ENCODE data around the gene TIMM10. TPM values are rescaled to one million over a fixed set of nuclear protein-coding genes. Genes with fewer than 3 reads are reported as not detected.
"Not testable (repeated sequence)": the region's sequence is repeated elsewhere in the genome, so short reads cannot be mapped to it uniquely, and the experiment has no call there.

Gene TIMM10
- total RNA-seq, 2 experiments from 2014 or later: 82.4 to 86.1 TPM

DNA sequence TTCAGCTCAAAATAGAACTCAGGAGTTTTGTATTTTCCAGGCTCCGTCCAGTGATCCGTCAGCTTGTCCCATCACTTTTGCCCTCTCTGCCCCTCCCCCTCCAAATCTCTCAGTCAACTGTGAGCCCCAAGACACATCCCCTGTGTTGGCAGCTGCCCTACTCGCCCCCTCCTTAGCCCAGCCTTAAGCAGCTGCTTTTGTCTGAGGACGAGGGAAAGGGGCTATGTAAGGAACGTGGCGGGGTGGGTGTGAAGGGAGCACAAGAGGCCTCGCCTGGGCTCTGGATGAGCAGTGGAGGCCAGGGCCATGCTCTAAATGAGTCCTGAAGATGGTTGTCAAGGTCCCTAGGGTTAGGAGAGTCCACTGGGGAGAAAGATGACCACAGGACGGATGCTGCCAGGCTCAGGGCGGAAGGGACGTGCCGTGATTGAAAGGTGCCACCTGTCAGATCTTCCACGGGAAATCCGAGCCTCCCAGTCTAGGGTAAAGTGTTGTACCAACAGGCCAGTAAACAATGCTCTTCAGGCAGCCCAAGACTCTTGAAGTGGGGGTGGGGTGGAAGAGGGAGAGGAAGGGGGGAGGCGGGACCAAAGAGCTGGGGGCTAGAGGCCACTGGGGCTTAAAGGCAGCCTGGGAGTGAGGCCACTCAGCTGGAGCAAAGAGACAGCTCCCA, 6.5 kb upstream of the TIMM10 start, which contains the start of gene SMTNL1:
TSS of gene SMTNL1 (plus strand) at position 649 of the 673 bp plus-strand sequence. CDS start 5,048 bp downstream, outside the sequence.
- POLR2A ChIA-PET: interaction anchor here (1.1 kb wide), 1 partner anchor 212 kb away, joined by 3 read pairs; the partner anchor contains the start of gene TNKS1BP1
- H3K27ac Mint-ChIP-seq: no peak within 1 kb of the TSS
- no peak for DNase-seq
- CTCF ChIA-PET: interaction anchor here (1.4 kb wide), 1 partner anchor 78 kb away, joined by 5 read pairs; no protein-coding TSS in a partner anchor
- H3K9me3 Mint-ChIP-seq: no peaks in the 10 kb centered on the region
- H3K36me3 Mint-ChIP-seq (ENCODE audit: low read depth): peaks cover 17% of the 10 kb centered on the region
- H3K27me3 Mint-ChIP-seq: no peaks in the 10 kb centered on the region
- no peak within 1 kb of the TSS for H3K4me3 Mint-ChIP-seq
- H3K4me1 Mint-ChIP-seq: peaks cover 5% of the 10 kb centered on the region

- not testable (repeated sequence) for DNase-seq, H3K27ac Mint-ChIP-seq, H3K27me3 Mint-ChIP-seq, H3K4me3 Mint-ChIP-seq, H3K9me3 Mint-ChIP-seq
- POLR2A ChIA-PET: interaction anchor here (1.4 kb wide), 1 partner anchor 12 kb away, joined by 4 read pairs; no protein-coding TSS in a partner anchor
- CTCF ChIA-PET: interaction anchor here (1.1 to 1.6 kb wide), 4 partner anchors 34 to 77 kb away, joined by 3 to 6 read pairs (median 4); partner anchors contain the start of genes RTN4RL2 and UBE2L6
- Mint-ChIP-seq H3K36me3 (ENCODE audit: low read depth) (peaks cover 11% of the 10 kb centered on the region), H3K4me1 (peaks cover 25% of the 10 kb centered on the region)
These were observed 3.9 kb upstream of the TIMM10 start for GRCh38 chr11:57534449-57534848.

DNA sequence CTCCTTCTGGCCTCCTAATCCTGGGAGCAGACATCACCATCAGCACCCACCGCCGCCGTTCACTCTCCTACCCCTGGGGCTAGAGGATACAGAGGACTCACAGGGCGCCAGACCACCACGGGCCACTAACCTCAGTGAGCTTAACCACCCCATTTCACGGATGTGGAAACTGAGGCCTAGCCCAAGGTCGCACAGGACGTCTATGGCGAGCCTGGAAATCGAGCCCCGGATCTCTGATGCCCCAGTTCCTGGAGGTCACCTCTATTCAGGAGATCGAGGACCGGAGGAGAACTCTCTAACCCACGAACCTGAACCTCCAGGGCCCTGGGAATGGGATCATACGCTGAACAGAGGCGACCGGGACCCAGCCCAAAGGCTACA, 349 bp downstream of the TIMM10 start:
- DNase-seq: no peak
- ChIA-PET POLR2A (interaction anchor here (0.9 to 8.1 kb wide), 7 partner anchors 14 to 211 kb away, joined by 3 to 58 read pairs (median 7); partner anchors contain the start of genes SELENOH, SLC43A1 and UBE2L6), CTCF (interaction anchor here (1.0 to 10.9 kb wide), 12 partner anchors 10 to 271 kb away, joined by 3 to 296 read pairs (median 8); partner anchors contain the start of genes RTN4RL2, SLC43A1 and UBE2L6)
- H3K4me3 Mint-ChIP-seq: peak overlapping the region; percentile 84
- peak overlapping the region; percentile 90 for H3K27ac Mint-ChIP-seq
- peaks cover 26% of the 10 kb centered on the region for H3K36me3 Mint-ChIP-seq (ENCODE audit: low read depth)
- no peaks in the 10 kb centered on the region for H3K27me3 Mint-ChIP-seq
- H3K4me1 Mint-ChIP-seq: peaks cover 44% of the 10 kb centered on the region
- H3K9me3 Mint-ChIP-seq: no peaks in the 10 kb centered on the region

DNA sequence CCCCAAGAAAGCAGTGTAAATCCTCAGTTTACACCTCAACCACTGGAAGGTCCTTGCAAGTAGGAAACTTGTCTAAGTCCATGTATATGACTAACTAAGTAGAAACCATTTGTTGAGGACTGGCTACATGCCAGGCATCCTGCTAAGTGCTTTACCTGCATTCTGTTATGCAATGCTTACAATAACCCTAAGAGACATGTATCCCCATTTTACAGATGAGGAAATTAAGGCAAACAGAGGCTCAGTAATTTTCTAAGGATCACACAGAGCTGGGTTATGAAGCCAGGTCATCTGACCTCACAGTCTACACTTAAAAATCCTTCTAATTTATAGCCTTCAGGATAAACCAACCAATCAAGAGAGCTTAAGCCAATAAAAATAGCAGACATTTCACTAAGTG, 1.5 kb downstream of the TIMM10 start:
- H3K4me3 Mint-ChIP-seq: no peak overlapping the region

DNA sequence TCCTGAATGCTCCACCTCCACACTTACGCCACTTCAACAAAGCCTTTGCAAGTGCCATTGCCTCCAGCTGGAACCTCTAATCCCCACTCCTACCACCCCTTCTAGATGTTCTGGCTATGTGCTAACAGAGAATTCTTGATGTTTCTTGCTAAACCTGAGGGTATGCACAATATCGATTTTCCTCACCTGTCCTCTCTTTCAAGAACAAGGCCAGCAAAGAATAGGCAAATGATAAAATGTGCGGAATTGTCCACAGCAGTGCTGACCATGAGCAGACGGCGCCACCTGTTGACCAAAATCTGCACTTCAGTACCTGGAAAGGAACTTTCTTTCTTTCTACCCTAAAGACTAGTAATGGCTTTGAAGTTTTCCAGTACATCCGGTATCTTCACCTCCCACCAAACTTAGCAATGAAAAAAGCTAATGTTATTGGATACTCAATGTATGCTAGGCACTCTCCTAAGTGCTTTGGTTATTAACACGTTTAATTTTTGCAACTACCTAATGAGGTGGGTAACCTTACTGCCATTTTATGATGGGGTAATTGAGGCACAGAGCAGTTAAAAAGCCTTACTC, 3.4 kb downstream of the TIMM10 start:
- Mint-ChIP-seq H3K27ac (peak overlapping the region; percentile 28), H3K36me3 (ENCODE audit: low read depth) (peaks cover 27% of the 10 kb centered on the region), H3K4me1 (peaks cover 43% of the 10 kb centered on the region), H3K4me3 (no peak overlapping the region), H3K9me3 (no peaks in the 10 kb centered on the region), H3K27me3 (no peaks in the 10 kb centered on the region)
- ChIA-PET CTCF (interaction anchor here (0.7 to 10.9 kb wide), 21 partner anchors 11 to 274 kb away, joined by 3 to 296 read pairs (median 6); partner anchors contain the start of genes RTN4RL2, SLC43A1 and UBE2L6), POLR2A (interaction anchor here (1.1 to 8.1 kb wide), 3 partner anchors 11 to 36 kb away, joined by 3 to 58 read pairs (median 14); partner anchors contain the start of gene SLC43A1)
- DNase-seq: peak; percentile 74

More for the DNA sequence above, 1.5 kb downstream of the TIMM10 start:
- DNase-seq: no peak
- H3K4me1 Mint-ChIP-seq: peaks cover 46% of the 10 kb centered on the region
- ChIA-PET POLR2A (interaction anchor here (1.6 to 8.1 kb wide), 4 partner anchors 13 to 213 kb away, joined by 5 to 58 read pairs (median 8); partner anchors contain the start of genes SELENOH and SLC43A1), CTCF (interaction anchor here (0.8 to 10.9 kb wide), 11 partner anchors 8 to 185 kb away, joined by 3 to 296 read pairs (median 11); partner anchors contain the start of genes RTN4RL2, SLC43A1 and UBE2L6)
- peaks cover 31% of the 10 kb centered on the region for H3K36me3 Mint-ChIP-seq (ENCODE audit: low read depth)
- H3K27ac Mint-ChIP-seq: peak overlapping the region; percentile 14
- no peaks in the 10 kb centered on the region for H3K9me3 Mint-ChIP-seq
- no peaks in the 10 kb centered on the region for H3K27me3 Mint-ChIP-seq

GRCh38 chr11:57523419-57523818, 7.1 kb downstream of the TIMM10 start:
- no peaks in the 10 kb centered on the region for H3K9me3 Mint-ChIP-seq
- peaks cover 21% of the 10 kb centered on the region for H3K36me3 Mint-ChIP-seq (ENCODE audit: low read depth)
- H3K27ac Mint-ChIP-seq: no peak overlapping the region

GRCh38 chr11:57521116-57521515, 9.4 kb downstream of the TIMM10 start:
- no peak overlapping the region for H3K4me3 Mint-ChIP-seq
- H3K36me3 Mint-ChIP-seq (ENCODE audit: low read depth): peaks cover 5% of the 10 kb centered on the region
- ChIA-PET POLR2A (interaction anchor here (1.2 kb wide), 1 partner anchor 30 kb away, joined by 3 read pairs; no protein-coding TSS in a partner anchor), CTCF (interaction anchor here (1.7 to 9.0 kb wide), 2 partner anchors 8 to 28 kb away, joined by 4 to 139 read pairs; no protein-coding TSS in a partner anchor)
- peaks cover 8% of the 10 kb centered on the region for H3K4me1 Mint-ChIP-seq
- H3K27ac Mint-ChIP-seq: no peak overlapping the region
- no peaks in the 10 kb centered on the region for H3K27me3 Mint-ChIP-seq
- no peaks in the 10 kb centered on the region for H3K9me3 Mint-ChIP-seq
- DNase-seq: no peak

More at GRCh38 chr11:57523419-57523818, 7.1 kb downstream of the TIMM10 start:
- ChIA-PET CTCF (interaction anchor here (0.7 to 10.9 kb wide), 4 partner anchors 29 to 66 kb away, joined by 3 to 296 read pairs (median 52); partner anchors contain the start of gene RTN4RL2), POLR2A (interaction anchor here (1.0 to 2.3 kb wide), 3 partner anchors 8 to 97 kb away, joined by 3 to 12 read pairs (median 3); partner anchors contain the start of gene SLC43A1)
- no peak for DNase-seq
- H3K4me3 Mint-ChIP-seq: no peak overlapping the region
- H3K27me3 Mint-ChIP-seq: no peaks in the 10 kb centered on the region
- peaks cover 14% of the 10 kb centered on the region for H3K4me1 Mint-ChIP-seq

DNA sequence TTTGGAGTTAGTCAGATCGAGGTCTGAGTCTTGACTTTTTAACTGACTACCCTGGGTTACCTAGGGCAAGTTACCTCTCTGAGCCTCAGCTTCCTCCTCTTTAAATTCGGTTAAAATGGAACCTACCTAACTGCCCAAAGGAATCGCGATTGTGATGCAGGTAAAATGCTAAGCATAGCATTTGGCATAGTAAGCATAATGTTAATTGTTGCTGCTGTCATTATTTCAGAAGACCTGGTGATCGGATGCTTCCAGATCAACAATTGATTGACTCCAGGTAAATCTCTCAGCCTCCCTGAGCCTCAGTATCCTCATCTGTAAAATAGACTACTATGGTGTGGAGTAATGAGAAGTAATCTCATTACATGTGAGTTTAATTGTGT, 14.5 kb downstream of the TIMM10 start:
- H3K9me3 Mint-ChIP-seq: no peaks in the 10 kb centered on the region
- ChIA-PET POLR2A (interaction anchor here (0.7 to 7.3 kb wide), 10 partner anchors 8 to 190 kb away, joined by 3 to 58 read pairs (median 4); partner anchors contain the start of genes SLC43A3, TIMM10 and UBE2L6), CTCF (interaction anchor here (0.7 to 9.0 kb wide), 7 partner anchors 11 to 170 kb away, joined by 3 to 139 read pairs (median 3); partner anchors contain the start of gene TIMM10)

DNA sequence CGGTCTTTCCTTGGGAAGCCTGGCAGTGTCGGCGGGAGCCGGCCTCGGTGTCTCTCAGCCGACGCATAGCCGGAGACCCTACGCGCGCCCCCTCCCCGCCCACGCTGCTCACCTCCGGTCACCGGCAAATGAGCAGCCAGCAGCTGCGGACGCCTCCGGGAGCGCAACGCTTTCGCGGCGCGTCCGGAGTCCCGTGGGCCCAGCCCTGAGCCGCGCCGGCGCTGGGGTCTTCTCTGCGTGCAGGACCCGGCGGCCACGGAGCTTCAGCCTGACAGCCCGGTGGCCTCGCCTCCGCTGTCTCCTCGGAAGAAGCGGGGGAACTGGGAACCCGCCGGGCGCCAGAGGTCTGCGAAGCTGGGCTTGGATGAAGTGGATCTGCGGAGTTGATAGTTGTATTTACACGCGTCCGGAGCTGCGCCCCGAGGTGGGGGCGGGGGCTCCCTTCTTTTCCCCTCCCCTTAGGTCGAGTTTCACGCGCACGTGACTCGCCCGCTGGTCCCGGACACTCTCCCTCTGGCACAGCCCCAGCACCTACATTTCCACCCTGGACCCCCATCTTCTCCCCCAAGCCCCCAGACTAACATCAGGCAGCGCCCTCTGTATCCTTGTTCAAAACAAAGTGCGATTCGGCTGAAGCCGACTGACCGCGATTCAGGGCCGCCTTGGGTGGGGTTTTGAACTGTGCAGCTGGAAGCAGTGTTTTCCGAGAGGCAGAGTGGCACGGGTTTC, 15.1 kb downstream of the TIMM10 start, which contains the start of gene SLC43A1:
TSS of gene SLC43A1 (minus strand) at position 371 of the 729 bp plus-strand sequence. CDS start 1,591 bp downstream, outside the sequence.
- H3K9me3 Mint-ChIP-seq: no peaks in the 10 kb centered on the region
- H3K27ac Mint-ChIP-seq: peak within 1 kb of the TSS; percentile 74
- H3K4me3 Mint-ChIP-seq: peak within 1 kb of the TSS; percentile 98

More for the DNA sequence above, 14.5 kb downstream of the TIMM10 start:
- H3K4me3 Mint-ChIP-seq: peak overlapping the region; percentile 98
- H3K4me1 Mint-ChIP-seq: peaks cover 32% of the 10 kb centered on the region
- H3K27ac Mint-ChIP-seq: peak overlapping the region; percentile 54
- DNase-seq: no peak
- H3K36me3 Mint-ChIP-seq (ENCODE audit: low read depth): peaks cover 3% of the 10 kb centered on the region
- no peaks in the 10 kb centered on the region for H3K27me3 Mint-ChIP-seq

GRCh38 chr11:57514538-57515331, 15.8 kb downstream of the TIMM10 start:
- peak; percentile 68 for DNase-seq
- POLR2A ChIA-PET: interaction anchor here (0.9 to 7.3 kb wide), 14 partner anchors 9 to 1591 kb away, joined by 3 to 58 read pairs (median 4); partner anchors contain the start of genes SLC43A3, TIMM10, TNKS1BP1 and UBE2L6
- H3K36me3 Mint-ChIP-seq (ENCODE audit: low read depth): peaks cover 3% of the 10 kb centered on the region
- H3K4me1 Mint-ChIP-seq: peaks cover 34% of the 10 kb centered on the region
- peak overlapping the region; percentile 98 for H3K4me3 Mint-ChIP-seq
- peak overlapping the region; percentile 74 for H3K27ac Mint-ChIP-seq
- CTCF ChIA-PET: interaction anchor here (0.9 to 9.0 kb wide), 9 partner anchors 13 to 179 kb away, joined by 3 to 139 read pairs (median 5); partner anchors contain the start of genes SSRP1 and TIMM10
- H3K27me3 Mint-ChIP-seq: no peaks in the 10 kb centered on the region
- H3K9me3 Mint-ChIP-seq: no peaks in the 10 kb centered on the region

More for the DNA sequence above, 15.1 kb downstream of the TIMM10 start, which contains the start of gene SLC43A1:
- POLR2A ChIA-PET: interaction anchor here (0.9 to 7.3 kb wide), 11 partner anchors 9 to 90 kb away, joined by 3 to 58 read pairs (median 4); partner anchors contain the start of genes SLC43A3, TIMM10 and UBE2L6
- CTCF ChIA-PET: interaction anchor here (0.7 to 9.0 kb wide), 8 partner anchors 12 to 170 kb away, joined by 3 to 139 read pairs (median 6); partner anchors contain the start of gene TIMM10
- no peaks in the 10 kb centered on the region for H3K27me3 Mint-ChIP-seq
- peaks cover 32% of the 10 kb centered on the region for H3K4me1 Mint-ChIP-seq
- peak; percentile 50 for DNase-seq
- peaks cover 3% of the 10 kb centered on the region for H3K36me3 Mint-ChIP-seq (ENCODE audit: low read depth)

Data from activated CD4-positive, alpha-beta memory T cell treated with anti-CD3 and anti-CD28 coated beads, Interleukin-2, amount 10 ng/mL, durations not matched to agents 7 days and 5 days (primary cell).